ENCODE measurements around the gene HIF1A.
A peak's percentile ranks its signal among the peaks of the same experiment; 100 is the strongest.

HIF1A gene

DNA sequence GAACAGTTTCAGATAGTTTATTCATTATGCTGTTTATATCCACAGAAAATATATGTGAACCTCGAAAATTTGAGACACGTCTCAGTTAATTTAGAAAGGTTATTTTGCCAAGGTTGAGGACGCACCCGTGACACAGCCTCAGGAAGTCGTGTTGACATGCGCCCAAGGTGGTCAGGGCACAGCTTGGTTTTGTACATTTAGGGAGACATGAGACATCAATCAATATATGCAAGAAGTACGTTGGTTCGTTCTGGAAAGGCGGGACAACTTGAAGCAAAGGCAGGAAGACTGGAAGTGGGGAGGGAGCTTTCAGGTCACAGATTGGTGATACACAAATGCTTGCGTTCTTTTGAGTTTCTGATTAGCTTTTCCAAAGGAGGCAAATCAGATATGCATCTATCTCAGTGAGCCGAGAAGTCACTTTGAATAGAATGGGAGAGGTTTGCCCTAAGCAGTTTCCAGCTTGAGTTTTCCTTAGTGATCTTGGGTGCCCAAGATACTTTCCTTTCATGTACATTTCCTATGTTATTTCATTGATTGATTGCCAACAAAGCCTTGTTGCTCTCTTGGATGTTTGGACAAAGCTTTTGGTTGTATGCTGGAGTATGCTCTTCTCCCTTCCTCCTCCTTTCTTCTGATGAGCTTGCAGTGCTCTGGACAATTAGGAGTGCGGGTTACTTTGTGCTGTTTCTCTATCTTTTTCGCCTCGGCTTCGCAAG is 70.1 kb downstream of the HIF1A start:
- FAIRE-seq (no peak), DNase-seq (ENCODE audit: extremely low spot score, insufficient read length, low read depth) (no peak)

- no peak for FAIRE-seq
- DNase-seq (ENCODE audit: extremely low spot score, insufficient read length, low read depth) = no peak
Measured at GRCh38 chr14:61766151-61766550, 70.8 kb downstream of the HIF1A start.

- FAIRE-seq (no peak), DNase-seq (ENCODE audit: extremely low spot score, insufficient read length, low read depth) (no peak)
Measured at GRCh38 chr14:61768240-61768639, 72.9 kb downstream of the HIF1A start.

DNA sequence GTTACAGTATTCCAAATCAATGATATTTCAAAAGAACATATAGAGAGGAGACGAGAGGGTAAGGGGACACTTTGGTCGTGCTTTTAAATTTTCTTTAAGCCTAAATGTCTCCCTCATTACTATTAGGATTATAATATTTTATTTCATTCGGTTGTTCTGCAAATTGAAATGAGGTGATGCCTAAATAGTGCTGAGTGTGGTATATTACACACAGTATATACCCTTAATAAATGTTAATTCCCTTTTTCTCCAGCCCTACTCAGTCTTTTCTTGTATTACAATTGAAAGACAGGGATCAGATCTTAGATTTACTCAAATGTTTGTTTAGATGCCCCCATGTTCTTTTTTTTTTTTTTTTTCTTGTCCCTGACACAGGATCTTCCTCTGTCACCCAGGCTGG is 74.6 kb downstream of the HIF1A start:
- FAIRE-seq = no peak
- DNase-seq (ENCODE audit: extremely low spot score, insufficient read length, low read depth) = no peak

- DNase-seq (ENCODE audit: extremely low spot score, insufficient read length, low read depth) = no peak
- no peak for FAIRE-seq
Measured at GRCh38 chr14:61774861-61775260, 79.5 kb downstream of the HIF1A start.

GRCh38 chr14:61780125-61780524 is 84.8 kb downstream of the HIF1A start:
- FAIRE-seq = peak; percentile 21
- DNase-seq (ENCODE audit: extremely low spot score, insufficient read length, low read depth) = no peak

DNA sequence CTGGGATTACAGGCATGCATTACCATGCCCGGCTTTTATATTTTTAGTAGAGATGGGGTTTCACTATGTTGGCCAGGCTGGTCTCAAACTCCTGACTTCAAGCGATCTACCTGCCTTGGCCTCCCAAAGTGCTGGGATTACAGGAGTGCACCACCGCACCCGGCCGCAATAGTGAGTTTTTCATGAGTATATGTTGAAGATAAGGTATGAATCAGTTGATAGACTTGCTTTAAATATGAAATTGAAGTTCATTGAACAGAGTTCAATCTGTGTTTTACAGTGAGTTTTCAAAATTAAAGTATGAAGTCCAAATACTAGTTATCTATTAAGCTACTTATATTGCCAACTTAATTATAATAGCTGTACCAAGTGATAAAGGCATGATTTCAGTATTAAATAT is 102.0 kb downstream of the HIF1A start:
- DNase-seq (ENCODE audit: extremely low spot score, insufficient read length, low read depth) (no peak), FAIRE-seq (no peak)
